ENCODE results near the gene NR0B1.

NR0B1 gene
- 0 reads per million in 2 donors for total RNA-seq

DNA sequence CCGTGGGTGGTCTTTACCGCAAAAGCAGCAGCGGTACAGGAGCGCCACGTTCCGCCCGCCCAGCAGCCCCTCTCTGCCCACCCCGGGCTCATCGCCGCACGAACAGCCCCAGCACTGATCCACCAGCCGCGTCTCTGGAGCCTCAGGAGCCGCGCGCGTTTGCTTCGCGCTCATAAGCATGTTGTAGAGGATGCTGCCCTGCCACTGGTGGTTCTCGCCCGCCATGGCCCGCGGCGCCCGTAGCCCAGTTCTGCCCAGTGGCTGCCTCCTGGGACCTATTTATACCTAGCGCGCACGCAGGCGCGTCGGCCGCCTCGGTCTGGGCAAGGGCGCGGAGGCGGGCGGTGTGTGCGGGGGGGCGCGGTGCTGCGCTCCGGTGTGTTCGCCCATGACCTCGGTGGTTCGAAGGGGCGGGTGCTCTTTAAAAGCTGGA, at the start of gene NR0B1:
Gene NR0B1, minus strand, starts transcription at position 252 of the 433 bp plus-strand sequence. Its CDS starts 27 bp downstream, at position 225.
- DNase-seq: peak in 1 of 5 experiments; percentile 5

- no peak for DNase-seq
Measured at GRCh38 chrX:30349946-30350345, 40.8 kb upstream of the NR0B1 start.

- no peak for DNase-seq
Measured at GRCh38 chrX:30343206-30343605, 34.0 kb upstream of the NR0B1 start.

GRCh38 chrX:30340753-30341152, 31.6 kb upstream of the NR0B1 start:
- no peak for DNase-seq

DNA sequence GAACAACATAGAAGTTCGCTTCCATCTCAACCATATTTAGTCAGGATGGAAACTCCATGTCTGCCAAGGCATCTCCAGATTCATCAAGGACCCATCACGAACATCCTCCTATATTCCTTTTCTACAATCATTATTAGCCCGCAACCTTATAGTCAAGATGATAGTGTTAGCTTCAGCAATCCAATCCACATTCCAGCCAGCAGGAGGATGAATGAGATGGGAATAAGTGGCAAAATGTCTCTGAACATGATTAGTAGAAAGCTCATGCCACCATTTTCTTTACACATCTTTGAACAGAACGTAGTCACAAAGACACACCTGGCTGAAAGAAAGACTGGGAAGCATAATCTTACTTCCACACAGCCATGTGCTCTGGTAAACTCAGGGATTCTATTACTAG, 18.6 kb upstream of the NR0B1 start:
- no peak for DNase-seq

DNA sequence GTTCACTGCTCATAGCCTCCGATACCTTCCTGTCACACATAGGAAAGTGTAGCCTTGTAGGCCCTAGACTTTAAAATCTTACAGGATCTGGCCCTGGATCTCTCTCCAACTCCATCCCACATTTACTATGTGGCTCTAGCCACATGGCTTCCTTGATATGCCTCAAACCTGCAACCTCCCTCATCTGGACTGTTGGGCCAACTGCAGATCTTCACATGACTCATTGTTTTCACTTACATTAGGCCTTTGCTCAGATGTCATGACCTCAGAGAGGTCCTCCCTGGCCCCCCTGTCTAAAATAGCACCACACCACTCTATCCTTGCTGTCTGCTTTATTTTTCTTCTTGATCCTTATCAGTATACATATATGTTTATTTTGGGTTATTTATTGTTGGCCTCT, 8.1 kb upstream of the NR0B1 start:
- no peak for DNase-seq

GRCh38 chrX:30313322-30313721, 4.1 kb upstream of the NR0B1 start:
- no peak for DNase-seq

- DNase-seq: peak in 1 of 5 experiments; percentile 0
Measured at GRCh38 chrX:30312858-30313257, 3.7 kb upstream of the NR0B1 start.

- DNase-seq: no peak
Measured at GRCh38 chrX:30310429-30311206, 1.4 kb upstream of the NR0B1 start.

- peak in 1 of 5 experiments; percentile 30 for DNase-seq
Measured at GRCh38 chrX:30308263-30309138, 689 bp downstream of the NR0B1 start.

DNA sequence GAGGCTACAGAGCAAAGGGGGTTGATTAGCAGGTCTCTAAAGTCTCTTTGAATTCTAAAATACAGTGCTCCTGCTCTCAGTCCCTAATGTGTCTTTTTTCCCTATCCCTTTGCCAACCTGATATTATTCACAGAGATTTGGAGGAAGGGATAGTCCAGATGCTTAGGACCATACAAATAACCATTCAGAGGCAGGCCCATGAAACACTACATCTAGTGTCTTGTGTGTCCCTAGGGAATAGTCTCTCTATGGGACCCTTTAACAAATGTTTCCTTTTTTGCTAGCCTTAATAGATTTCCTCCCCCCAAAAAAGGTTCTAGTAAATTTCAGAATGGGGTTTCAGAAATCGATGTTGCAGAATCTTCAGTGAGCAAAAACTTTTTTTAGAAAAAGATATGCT, 1.7 kb downstream of the NR0B1 start:
- DNase-seq: no peak

DNA sequence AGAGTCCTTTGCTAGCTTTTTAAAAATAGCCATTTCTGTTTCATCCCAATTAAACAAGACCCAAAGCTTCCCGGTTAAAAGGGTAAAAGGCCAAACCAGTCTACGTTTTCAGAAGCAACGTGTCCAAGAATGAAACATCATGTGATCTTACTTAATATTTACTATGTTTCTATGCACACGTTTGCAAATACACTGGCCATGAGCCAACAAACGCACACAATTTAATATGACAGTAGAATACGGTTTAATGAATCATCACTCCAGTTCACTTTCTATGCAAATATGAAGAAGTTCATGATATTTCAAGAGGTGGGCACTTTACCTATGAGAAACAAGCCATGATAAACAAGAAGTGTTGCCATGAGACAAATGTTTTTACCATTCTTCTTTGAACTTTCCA, 4.3 kb downstream of the NR0B1 start:
- no peak for DNase-seq

DNA sequence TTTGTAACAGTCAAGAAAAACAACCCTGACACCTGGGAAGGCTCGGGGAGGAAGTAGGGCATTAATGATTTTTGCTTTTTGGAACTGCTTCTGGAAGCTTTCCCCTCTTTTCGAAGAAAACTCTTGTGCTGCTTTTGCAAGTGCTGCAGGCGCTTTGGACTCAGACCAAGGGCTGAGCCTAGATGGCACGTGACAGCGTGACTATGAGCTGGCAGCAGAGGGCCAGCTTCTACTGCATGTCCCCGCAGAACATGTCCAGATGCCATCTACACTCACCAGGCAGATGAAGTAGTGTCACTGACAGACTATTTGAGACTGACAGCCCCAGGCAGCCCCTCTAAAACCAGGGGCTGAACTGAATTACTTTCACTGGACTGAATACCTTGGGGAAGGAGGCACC, 6.2 kb downstream of the NR0B1 start:
- DNase-seq: no peak

- DNase-seq: no peak
Measured at GRCh38 chrX:30301963-30302362, 7.2 kb downstream of the NR0B1 start.

DNA sequence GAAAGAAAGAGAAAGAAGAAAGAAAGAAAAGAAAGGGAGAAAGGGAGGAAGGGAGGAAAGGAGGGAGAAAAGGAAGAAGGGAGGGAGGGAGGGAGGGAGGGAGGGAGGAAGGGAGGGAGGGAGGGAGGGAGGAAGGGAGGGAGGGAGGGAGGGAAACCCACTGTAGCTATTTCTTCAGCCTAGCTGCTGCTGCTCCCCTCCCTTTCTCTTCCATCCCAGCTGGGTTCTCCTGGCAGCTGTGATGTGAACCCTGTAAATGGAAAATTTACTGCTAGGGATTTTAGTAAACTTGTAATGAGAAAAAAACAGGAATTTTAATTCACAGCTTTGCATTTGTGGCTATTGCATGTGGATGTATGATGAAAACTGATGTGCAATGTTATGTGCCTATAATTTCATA, 8.0 kb downstream of the NR0B1 start:
- DNase-seq: no peak

- peak in 1 of 5 experiments; percentile 58 for DNase-seq
Measured at GRCh38 chrX:30296408-30297254, 12.6 kb downstream of the NR0B1 start.

GRCh38 chrX:30283456-30284200, 25.6 kb downstream of the NR0B1 start:
- DNase-seq: no peak

GRCh38 chrX:30282527-30282926, 26.7 kb downstream of the NR0B1 start:
- DNase-seq: no peak

DNA sequence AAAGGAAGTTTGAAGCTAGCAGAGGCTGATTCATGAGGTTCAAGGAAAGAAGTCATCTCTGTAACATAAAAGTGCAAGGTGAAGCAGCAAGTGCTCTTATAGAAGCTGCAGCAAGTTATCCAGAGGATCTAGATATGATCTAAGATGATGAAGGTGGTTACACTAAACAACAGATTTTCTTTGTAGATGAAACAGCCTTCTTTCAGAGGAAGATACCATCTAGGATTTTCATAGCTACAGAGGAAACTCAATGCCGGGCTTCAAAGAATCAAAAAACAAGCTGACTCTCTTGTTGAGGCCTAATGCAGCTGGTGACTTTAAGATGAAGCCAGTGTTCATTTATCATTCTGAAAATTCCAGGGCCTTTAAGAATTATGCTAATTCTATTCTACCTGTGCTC, 28.8 kb downstream of the NR0B1 start:
- DNase-seq: peak in 1 of 5 experiments; percentile 54

DNA sequence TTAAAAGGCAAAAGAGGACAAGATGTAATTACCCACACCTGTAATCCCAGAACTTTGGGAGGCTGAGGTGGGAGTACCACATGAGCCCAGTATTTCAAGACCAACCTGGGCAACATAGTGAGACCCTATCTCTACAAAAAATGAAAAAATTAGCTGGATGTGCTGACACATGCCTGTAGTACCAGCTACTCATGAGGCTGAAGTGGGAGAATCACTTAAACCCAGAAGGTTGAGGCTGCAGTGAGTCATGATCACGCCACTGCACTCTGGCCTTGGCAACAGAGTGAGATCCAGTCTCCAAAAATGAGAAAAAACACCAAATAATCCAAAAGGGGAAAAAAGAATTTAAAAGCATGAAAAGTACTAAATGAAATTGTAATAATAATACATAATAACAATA, 30.8 kb downstream of the NR0B1 start:
- DNase-seq: no peak

DNA sequence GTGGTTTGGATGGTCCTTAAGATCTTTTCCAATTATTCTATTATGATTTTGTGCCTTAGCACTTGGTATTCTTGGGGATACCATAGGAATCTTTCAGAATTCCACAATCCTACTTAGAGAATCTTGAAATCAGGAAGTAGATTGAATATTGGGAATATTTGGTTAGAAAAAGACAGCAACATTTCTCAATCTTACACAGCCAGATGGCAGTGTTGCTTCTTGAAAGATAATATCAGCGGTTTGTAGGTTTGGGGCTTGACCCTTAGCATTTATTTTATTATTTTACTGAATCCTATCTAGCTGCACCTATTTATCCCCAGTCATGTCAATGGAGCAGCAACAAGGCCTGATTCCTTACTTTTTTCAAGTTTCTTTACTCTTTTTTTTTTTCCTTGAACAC, 33.7 kb downstream of the NR0B1 start:
- DNase-seq: no peak

DNA sequence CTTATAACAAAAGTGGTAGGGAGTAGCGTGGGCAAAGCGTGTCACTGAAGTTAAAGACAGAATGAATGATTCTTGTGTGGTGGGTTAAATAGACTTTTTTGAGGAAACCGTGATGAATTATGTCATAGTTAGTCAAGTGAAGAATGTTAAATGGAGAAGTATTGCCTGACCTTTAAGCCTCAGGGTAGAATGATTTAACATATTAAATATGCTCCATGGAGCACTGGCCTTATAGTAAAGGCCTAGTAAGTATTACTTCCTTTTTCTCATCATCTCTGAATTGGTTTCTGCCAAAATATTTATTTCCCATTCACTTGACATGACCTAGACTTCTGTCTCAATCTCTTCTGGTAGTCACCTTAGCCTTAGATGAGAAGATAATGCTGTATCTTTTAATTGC, 38.6 kb downstream of the NR0B1 start:
- no peak for DNase-seq
